HepG2 (cell line): Measurements from ENCODE around the gene PCDHA9. TPM values are rescaled to one million over a fixed set of nuclear protein-coding genes. Genes with fewer than 3 reads are reported as not detected.

Experiments used
- DDIT3 ChIP-seq: sonication (generic); formaldehyde crosslinking; IDR thresholded peaks from 2 replicates; pipeline ENCODE4 v1.4.0; 2020; ENCODE audit warnings: mild to moderate bottlenecking, missing genetic modification reagents
- EHMT2 ChIP-seq: fragments of 200-600 bp; sonication (generic); IDR thresholded peaks from 2 replicates; pipeline ENCODE4 v1.7.0; 2017; ENCODE audit warnings: antibody characterized with exemption, low read depth, low read length, borderline replicate concordance
- GABPA ChIP-seq, 2 experiments: IDR thresholded peaks; 2 replicates each; pipeline ENCODE4 v1.6.1; 2011 to 2016; ENCODE audit warnings: low read depth in 2 of 2, low read length in 1 of 2, missing biosample characterization in 1 of 2, missing genetic modification characterization in 1 of 2
- HDAC6 ChIP-seq: fragments of 200-600 bp; sonication (generic); IDR thresholded peaks from 2 replicates; pipeline ENCODE4 v1.7.0; 2017; ENCODE audit warnings: mild to moderate bottlenecking, antibody characterized with exemption, low read length, low read depth
- KDM2A ChIP-seq: sonication (generic); formaldehyde crosslinking; IDR thresholded peaks from 2 replicates; pipeline ENCODE4 v1.4.0; 2020; ENCODE audit warnings: low read depth, missing genetic modification reagents, borderline replicate concordance
- PRDM15 ChIP-seq: sonication (generic); formaldehyde crosslinking; IDR thresholded peaks from 2 replicates; pipeline ENCODE4 v1.4.0; 2020; ENCODE audit warnings: missing genetic modification reagents
- SRSF4 ChIP-seq: fragments of 200-400 bp; formaldehyde crosslinking; IDR thresholded peaks from one replicate; pipeline ENCODE4 v1.6.1; 2018; ENCODE audit warnings: mild to moderate bottlenecking, low read depth, low read length, moderate library complexity; ENCODE audit not compliant: poor library complexity, severe bottlenecking
- TARDBP ChIP-seq: sonication (generic); formaldehyde crosslinking; IDR thresholded peaks from 2 replicates; pipeline ENCODE4 v1.8.0; 2022; ENCODE audit warnings: mild to moderate bottlenecking, missing genetic modification reagents
- ZNF10 ChIP-seq: sonication (generic); formaldehyde crosslinking; IDR thresholded peaks from 2 replicates; pipeline ENCODE4 v1.4.0; 2020; ENCODE audit warnings: mild to moderate bottlenecking, low read depth, missing genetic modification reagents, borderline replicate concordance
- polyA plus RNA-seq, 8 experiments: library from polyadenylated mRNA; depleted of rRNA in 3 of 8; stranded (reverse) in 7 of 8; unstranded in 1 of 8; fragments of >200 nt; fragmentation: Illumina TruSeq in 4 of 8; extraction: Trizol in 4 of 8; gene quantifications; 2 replicates each; pipeline versions ENCODE4 v1.2.1 to v1.2.3, GENCODE V29; 2011 to 2016; ENCODE audit warnings: low read depth in 4 of 8, missing spikeins in 1 of 8, mixed read lengths in 1 of 8; ENCODE audit not compliant: insufficient read depth in 1 of 8
- total RNA-seq, 5 experiments: library from RNA; depleted of rRNA; stranded (reverse); fragments of >200 nt; fragmentation: Illumina TruSeq; extraction: Trizol; gene quantifications; 2 replicates each; pipeline ENCODE4 v1.2.3, GENCODE V29; 2016; ENCODE audit warnings: low read depth in 1 of 5

The PCDHA9 gene
- total and polyA plus RNA-seq, 2 of the 13 experiments (the other 11 are each of a cell fraction or from before 2014, with no cell fraction given): 0.03 TPM; not detected in 1

- TF ChIP-seq HDAC6 (no peak), KDM2A (no peak), TARDBP (CRISPR knock-in tag) (no peak), DDIT3 (CRISPR knock-in tag) (no peak), ZNF10 (no peak), PRDM15 (no peak), SRSF4 (no peak), EHMT2 (no peak), GABPA (IDR thresholded peaks at IDR 0.05; ENCODE audit: low read depth, low read length) (no peak), GABPA (CRISPR knock-in tag; IDR thresholded peaks at IDR 0.05; ENCODE audit: low read depth) (no peak)
- TF ChIP-seq, all 625 proteins: peak for 0
Observed at GRCh38 chr5:140857987-140858240, 9.7 kb downstream of the PCDHA9 start (continued).
